Measurements from ENCODE around the gene SLC29A1. TPM values are rescaled to one million over a fixed set of nuclear protein-coding genes. Genes with fewer than 3 reads are reported as not detected.

Gene SLC29A1
- total and polyA plus RNA-seq, 9 of the 15 experiments (the other 6 are each of a cell fraction or from before 2014, with no cell fraction given): 18.9 to 170 (median 57.7) TPM

DNA sequence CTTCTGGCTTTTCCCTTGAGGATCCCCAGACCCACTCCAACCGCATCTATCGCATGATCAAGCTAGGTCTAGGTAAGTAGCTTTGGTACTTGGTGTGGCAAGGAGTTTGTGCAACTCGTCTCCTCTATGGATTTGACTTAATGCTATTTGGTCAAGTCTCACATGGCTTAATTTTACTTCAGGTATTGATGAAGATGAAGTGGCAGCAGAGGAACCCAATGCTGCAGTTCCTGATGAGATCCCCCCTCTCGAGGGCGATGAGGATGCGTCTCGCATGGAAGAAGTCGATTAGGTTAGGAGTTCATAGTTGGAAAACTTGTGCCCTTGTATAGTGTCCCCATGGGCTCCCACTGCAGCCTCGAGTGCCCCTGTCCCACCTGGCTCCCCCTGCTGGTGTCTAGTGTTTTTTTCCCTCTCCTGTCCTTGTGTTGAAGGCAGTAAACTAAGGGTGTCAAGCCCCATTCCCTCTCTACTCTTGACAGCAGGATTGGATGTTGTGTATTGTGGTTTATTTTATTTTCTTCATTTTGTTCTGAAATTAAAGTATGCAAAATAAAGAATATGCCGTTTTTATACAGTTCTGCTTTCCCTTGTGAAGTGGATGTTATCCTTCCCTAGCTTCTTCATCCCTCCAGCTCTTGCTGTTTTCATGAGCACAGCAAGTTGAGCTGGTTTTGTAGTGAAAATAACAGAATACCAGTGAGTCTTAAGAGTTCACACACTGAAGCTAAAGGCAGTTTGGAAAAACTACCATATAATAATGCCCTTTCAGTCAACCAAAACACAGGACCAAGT is 30.1 kb downstream of the SLC29A1 start (continued):
- TF ChIP-seq ZNF398 (CRISPR knock-in tag; IDR thresholded peaks at IDR 0.05): no peak
- TF ChIP-seq ZNF764 (CRISPR knock-in tag; IDR thresholded peaks at IDR 0.05; ENCODE audit: low read depth): no peak
- 0 out of 2 replicates have a peak, but pooled peaks have one; percentile 42 for TF ChIP-seq LCOR (CRISPR knock-in tag; IDR thresholded peaks at IDR 0.05)
- TF ChIP-seq NFATC3 (IDR thresholded peaks at IDR 0.05): no peak
- no peak for TF ChIP-seq ZNF354B (CRISPR knock-in tag; IDR thresholded peaks at IDR 0.05)
- no peak for TF ChIP-seq STAT6 (CRISPR knock-in tag; IDR thresholded peaks at IDR 0.05)
- TF ChIP-seq C11orf30 (IDR thresholded peaks at IDR 0.05; ENCODE audit: low read depth): no peak
- no peak for TF ChIP-seq ZNF3 (CRISPR knock-in tag; IDR thresholded peaks at IDR 0.05)
- TF ChIP-seq, protein P1, sequence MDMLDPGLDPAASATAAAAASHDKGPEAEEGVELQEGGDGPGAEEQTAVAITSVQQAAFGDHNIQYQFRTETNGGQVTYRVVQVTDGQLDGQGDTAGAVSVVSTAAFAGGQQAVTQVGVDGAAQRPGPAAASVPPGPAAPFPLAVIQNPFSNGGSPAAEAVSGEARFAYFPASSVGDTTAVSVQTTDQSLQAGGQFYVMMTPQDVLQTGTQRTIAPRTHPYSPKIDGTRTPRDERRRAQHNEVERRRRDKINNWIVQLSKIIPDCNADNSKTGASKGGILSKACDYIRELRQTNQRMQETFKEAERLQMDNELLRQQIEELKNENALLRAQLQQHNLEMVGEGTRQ (CRISPR knock-in tag; IDR thresholded peaks at IDR 0.05): no peak
- no peak for TF ChIP-seq PRPF4 (IDR thresholded peaks at IDR 0.05; ENCODE audit: insufficient read depth, low read depth, low read length, poor library complexity, severe bottlenecking)
- peak; percentile 51; the same call in 1 of the 2 replicates for TF ChIP-seq POLR2A (conservative IDR thresholded peaks at IDR 0.05)
- no peak for TF ChIP-seq BRD4 (IDR thresholded peaks at IDR 0.05)
- no peak for TF ChIP-seq CEBPG (CRISPR knock-in tag; IDR thresholded peaks at IDR 0.05)
- no peak for TF ChIP-seq CEBPG (tag; conservative IDR thresholded peaks at IDR 0.05 in 1 of 2, IDR thresholded peaks at IDR 0.05 in 1 of 2)
- no peak for TF ChIP-seq HMG20B (CRISPR knock-in tag; IDR thresholded peaks at IDR 0.05)
- TF ChIP-seq CREBBP (IDR thresholded peaks at IDR 0.05; ENCODE audit: low read depth, low read length): no peak
- TF ChIP-seq ZNF609 (CRISPR knock-in tag; IDR thresholded peaks at IDR 0.05; ENCODE audit: borderline replicate concordance): no peak
